GM10266 (cell line): ENCODE data around the gene LIN54.
"Not testable (repeated sequence)": the region's sequence is repeated elsewhere in the genome, so short reads cannot be mapped to it uniquely, and the experiment has no call there.

Experiments
- DNase-seq: peaks from one replicate; pipeline ENCODE4 v3.0.0; 2012; ENCODE audit errors: extremely low spot score
- CTCF ChIP-seq: IDR thresholded peaks from 2 replicates; pipeline ENCODE4 v1.5.1; 2012; ENCODE audit warnings: mild to moderate bottlenecking, low read depth; ENCODE audit not compliant: control insufficient read depth, insufficient read depth; ENCODE audit errors: missing control alignments

LIN54 gene

GRCh38 chr4:83010522-83011318 lies at the start of gene LIN54:
TSS of gene LIN54 (minus strand) at chr4:83010823. CDS start at chr4:82984844, 25,979 bp downstream.
- peak; percentile 87 for DNase-seq
- no peak for TF ChIP-seq CTCF

GRCh38 chr4:83054928-83055327 lies 44.3 kb upstream of the LIN54 start:
- DNase-seq, result peak; percentile 12

GRCh38 chr4:83048781-83049180 lies 38.2 kb upstream of the LIN54 start:
- DNase-seq, result not testable (repeated sequence)

More at GRCh38 chr4:83054928-83055327, 44.3 kb upstream of the LIN54 start:
- TF ChIP-seq CTCF, result peak; percentile 34

GRCh38 chr4:83046693-83047473 lies 36.3 kb upstream of the LIN54 start:
- no peak for TF ChIP-seq CTCF
- no peak for DNase-seq

GRCh38 chr4:83043801-83044407 lies 33.3 kb upstream of the LIN54 start:
- DNase-seq, result no peak
- no peak for TF ChIP-seq CTCF

- not testable (repeated sequence) for DNase-seq
Observed at GRCh38 chr4:83043157-83043556, 32.5 kb upstream of the LIN54 start.

GRCh38 chr4:83040269-83040668 lies 29.6 kb upstream of the LIN54 start:
- no peak for TF ChIP-seq CTCF
- DNase-seq, result no peak

- DNase-seq, result no peak
- TF ChIP-seq CTCF, result no peak
Observed at GRCh38 chr4:83036991-83037665, 26.5 kb upstream of the LIN54 start.
